Measurements from ENCODE around the gene WDFY2.

The WDFY2 gene

DNA sequence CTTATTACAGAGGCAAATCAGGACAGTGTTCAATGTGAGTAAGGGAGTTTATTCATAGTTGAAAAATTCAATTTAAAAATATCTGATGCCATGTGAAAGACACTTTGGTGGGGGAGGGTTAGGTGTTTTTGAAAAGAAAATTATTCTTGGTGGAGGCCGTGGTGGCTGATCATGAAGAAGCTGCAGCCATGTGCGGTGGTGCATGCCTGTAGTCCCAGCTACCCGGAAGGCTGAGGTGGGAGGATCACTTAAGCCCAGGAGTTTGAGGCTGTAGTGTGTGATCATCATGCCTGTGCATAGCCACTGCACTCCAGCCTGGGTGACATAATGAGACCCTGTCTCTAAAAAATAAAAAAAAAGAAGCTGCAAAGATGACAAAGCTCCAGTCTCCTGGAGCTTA is 28.6 kb downstream of the WDFY2 start:
- peaks cover 7% of the 10 kb centered on the region for H3K4me1 ChIP-seq (ENCODE audit: control insufficient read depth, insufficient read depth, low read length)

DNA sequence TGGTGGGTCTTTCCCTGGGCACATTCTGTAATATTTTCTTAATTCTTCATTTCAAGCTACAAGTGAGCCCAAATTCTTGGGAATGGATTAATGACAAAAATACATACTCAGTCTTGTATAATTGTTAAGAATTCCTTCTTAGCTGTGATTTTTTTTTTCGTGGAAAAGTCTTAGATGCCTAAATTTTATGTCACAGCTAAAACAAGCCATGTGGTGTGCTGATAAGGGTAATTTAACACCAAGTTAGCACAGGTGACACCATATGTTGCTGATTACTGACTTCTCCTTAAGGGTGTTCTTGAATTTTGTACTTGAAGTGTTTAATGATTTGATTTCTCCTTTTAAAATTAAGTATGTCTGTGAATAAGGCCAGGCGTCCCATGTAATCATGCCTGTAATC is 29.3 kb downstream of the WDFY2 start:
- Histone ChIP-seq H3K9ac (ENCODE audit: low read depth, low read length) (no peak overlapping the region), H3K9me3 (ENCODE audit: control insufficient read depth, insufficient read depth, low read length) (no peaks in the 10 kb centered on the region), H3K4me1 (ENCODE audit: control insufficient read depth, insufficient read depth, low read length) (peaks cover 13% of the 10 kb centered on the region), H3K36me3 (ENCODE audit: control insufficient read depth, insufficient read depth, low read length) (no peaks in the 10 kb centered on the region), H3K27me3 (ENCODE audit: control insufficient read depth, insufficient read depth, low read length) (no peaks in the 10 kb centered on the region), H3K4me3 (ENCODE audit: low read depth, low read length) (no peak overlapping the region)

More for the DNA sequence above, 28.6 kb downstream of the WDFY2 start:
- no peaks in the 10 kb centered on the region for H3K9me3 ChIP-seq (ENCODE audit: control insufficient read depth, insufficient read depth, low read length)
- H3K4me3 ChIP-seq (ENCODE audit: low read depth, low read length): no peak overlapping the region
- no peaks in the 10 kb centered on the region for H3K36me3 ChIP-seq (ENCODE audit: control insufficient read depth, insufficient read depth, low read length)
- no peak overlapping the region for H3K9ac ChIP-seq (ENCODE audit: low read depth, low read length)
- H3K27me3 ChIP-seq (ENCODE audit: control insufficient read depth, insufficient read depth, low read length): no peaks in the 10 kb centered on the region

DNA sequence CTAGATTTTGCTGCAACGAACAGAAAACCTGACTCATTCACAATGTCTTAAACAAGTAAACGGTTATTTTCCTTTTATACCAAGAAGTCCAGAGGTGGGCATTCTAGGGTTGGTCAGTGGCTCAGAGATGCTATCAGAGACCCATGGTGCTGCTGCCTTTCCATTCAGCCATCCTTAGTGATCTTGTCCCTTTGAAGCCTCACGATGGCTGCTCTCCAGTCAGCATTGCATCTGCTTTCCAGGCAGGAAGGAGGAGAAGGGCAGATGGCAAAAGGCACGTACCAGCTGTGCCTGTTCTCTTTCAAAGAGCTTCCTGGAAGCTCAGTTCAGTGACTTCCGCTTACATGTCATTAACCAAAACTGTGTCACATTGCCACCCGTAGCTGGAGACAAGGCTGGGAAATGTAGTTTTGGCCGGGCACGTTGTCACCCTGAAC is 30.1 kb downstream of the WDFY2 start:
- Histone ChIP-seq H3K36me3 (ENCODE audit: control insufficient read depth, insufficient read depth, low read length) (no peaks in the 10 kb centered on the region), H3K27me3 (ENCODE audit: control insufficient read depth, insufficient read depth, low read length) (no peaks in the 10 kb centered on the region), H3K9me3 (ENCODE audit: control insufficient read depth, insufficient read depth, low read length) (no peaks in the 10 kb centered on the region), H3K4me3 (ENCODE audit: low read depth, low read length) (no peak overlapping the region), H3K9ac (ENCODE audit: low read depth, low read length) (no peak overlapping the region), H3K4me1 (ENCODE audit: control insufficient read depth, insufficient read depth, low read length) (peaks cover 11% of the 10 kb centered on the region)

DNA sequence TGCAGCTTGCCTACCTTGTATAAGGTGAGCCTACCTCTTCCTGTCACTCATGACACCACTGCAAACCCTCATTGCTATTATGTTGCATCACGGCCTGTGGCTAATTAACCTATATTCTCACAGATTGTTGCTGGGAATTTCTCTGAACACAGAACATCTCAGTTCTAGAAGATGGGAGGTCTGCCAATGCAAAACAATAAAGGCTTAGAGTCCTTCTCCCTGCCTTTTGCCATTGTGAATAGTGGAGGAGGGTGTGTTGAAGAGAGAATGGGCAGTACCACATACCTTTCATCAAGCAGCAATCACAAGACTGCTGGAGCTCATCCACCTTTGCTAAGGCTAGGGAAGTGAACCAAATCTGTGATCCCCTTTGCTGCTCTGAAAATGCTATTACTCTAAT is 34.4 kb downstream of the WDFY2 start:
- H3K27me3 ChIP-seq (ENCODE audit: control insufficient read depth, insufficient read depth, low read length): no peaks in the 10 kb centered on the region
- H3K4me1 ChIP-seq (ENCODE audit: control insufficient read depth, insufficient read depth, low read length): peaks cover 19% of the 10 kb centered on the region
- no peaks in the 10 kb centered on the region for H3K9me3 ChIP-seq (ENCODE audit: control insufficient read depth, insufficient read depth, low read length)
- H3K36me3 ChIP-seq (ENCODE audit: control insufficient read depth, insufficient read depth, low read length): no peaks in the 10 kb centered on the region
- no peak overlapping the region for H3K4me3 ChIP-seq (ENCODE audit: low read depth, low read length)
- no peak overlapping the region for H3K9ac ChIP-seq (ENCODE audit: low read depth, low read length)

DNA sequence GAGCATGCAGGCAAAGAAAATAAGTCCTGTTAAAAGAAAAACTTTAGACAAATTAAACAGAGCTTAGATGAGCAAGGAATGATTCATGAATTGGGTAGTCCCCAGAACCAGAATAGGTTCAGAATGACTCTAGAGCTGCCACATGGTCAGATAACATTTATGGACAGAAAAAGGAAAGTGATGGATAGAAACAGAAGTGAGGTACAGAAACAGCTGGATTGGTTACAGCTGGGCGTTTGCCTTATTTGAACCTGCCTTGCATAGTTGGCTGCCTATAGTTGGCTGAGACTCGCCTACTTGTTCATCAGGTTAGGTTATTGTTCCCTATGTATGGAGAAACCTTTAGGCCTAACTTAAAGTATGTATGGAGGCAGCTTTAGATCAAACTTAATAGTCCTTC is 35.4 kb downstream of the WDFY2 start:
- H3K4me3 ChIP-seq (ENCODE audit: low read depth, low read length): no peak overlapping the region
- no peaks in the 10 kb centered on the region for H3K36me3 ChIP-seq (ENCODE audit: control insufficient read depth, insufficient read depth, low read length)
- H3K4me1 ChIP-seq (ENCODE audit: control insufficient read depth, insufficient read depth, low read length): peaks cover 19% of the 10 kb centered on the region
- no peaks in the 10 kb centered on the region for H3K9me3 ChIP-seq (ENCODE audit: control insufficient read depth, insufficient read depth, low read length)
- no peak overlapping the region for H3K9ac ChIP-seq (ENCODE audit: low read depth, low read length)
- H3K27me3 ChIP-seq (ENCODE audit: control insufficient read depth, insufficient read depth, low read length): no peaks in the 10 kb centered on the region

DNA sequence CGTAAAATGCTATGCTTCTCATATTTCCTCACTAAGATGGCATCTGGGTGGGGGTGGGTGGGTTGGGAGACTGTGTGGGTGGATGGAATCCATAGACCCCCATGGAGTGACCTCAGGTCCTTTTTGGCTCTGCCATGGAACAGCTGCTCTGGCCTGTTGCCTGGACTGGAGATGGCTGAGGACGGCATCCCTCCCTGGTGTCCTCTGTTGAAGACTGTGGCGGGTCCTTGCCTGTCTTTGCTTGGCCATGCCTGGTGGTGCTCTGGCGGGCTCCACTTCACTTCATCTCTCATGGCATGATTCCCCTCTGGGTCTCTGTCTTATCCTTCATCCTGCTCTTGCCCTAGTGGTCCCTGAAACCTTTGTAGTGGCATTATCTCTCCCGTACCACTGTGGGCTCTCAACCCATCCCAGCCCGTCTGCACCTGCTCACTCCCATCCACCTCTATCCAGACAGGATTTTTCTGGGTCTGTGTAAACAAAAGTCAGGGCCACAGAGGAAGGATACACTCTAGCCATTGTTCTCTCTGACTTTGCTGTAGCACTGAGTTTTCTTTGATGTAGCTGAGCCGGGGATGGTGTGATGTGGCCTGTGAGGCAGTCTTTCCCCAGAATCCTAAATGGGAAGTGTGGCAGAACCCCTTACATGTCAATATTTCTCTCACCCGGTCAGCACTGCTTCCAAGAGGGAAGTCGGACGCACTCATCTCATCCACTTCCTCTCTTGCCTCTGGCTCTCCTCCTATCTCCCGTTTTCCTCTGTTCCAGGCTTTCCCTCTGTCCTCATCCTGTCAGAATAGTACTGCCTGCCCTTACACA is 36.1 kb downstream of the WDFY2 start:
- no peaks in the 10 kb centered on the region for H3K27me3 ChIP-seq (ENCODE audit: control insufficient read depth, insufficient read depth, low read length)
- H3K36me3 ChIP-seq (ENCODE audit: control insufficient read depth, insufficient read depth, low read length): no peaks in the 10 kb centered on the region
- H3K9ac ChIP-seq (ENCODE audit: low read depth, low read length): no peak overlapping the region
- H3K4me1 ChIP-seq (ENCODE audit: control insufficient read depth, insufficient read depth, low read length): peaks cover 19% of the 10 kb centered on the region
- no peak overlapping the region for H3K4me3 ChIP-seq (ENCODE audit: low read depth, low read length)
- no peaks in the 10 kb centered on the region for H3K9me3 ChIP-seq (ENCODE audit: control insufficient read depth, insufficient read depth, low read length)

DNA sequence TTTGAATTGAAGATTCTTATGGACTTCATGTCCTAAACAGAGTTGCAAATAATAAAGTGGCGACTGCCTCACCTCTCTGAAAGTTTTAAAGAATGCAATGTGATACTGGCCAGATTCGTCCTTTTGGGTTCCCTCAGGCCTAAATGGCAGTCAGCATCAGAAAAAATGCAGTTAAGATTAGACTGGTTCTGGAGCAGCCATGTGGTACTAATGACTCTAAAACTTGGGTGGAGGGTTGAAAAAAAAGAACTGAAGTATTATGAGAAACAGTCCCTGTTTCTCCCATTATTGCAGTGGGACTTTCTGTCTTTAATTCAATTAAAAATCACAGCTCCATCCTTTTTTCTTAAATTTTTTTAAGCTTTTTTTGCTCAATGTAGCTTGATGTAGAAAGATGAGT is 37.3 kb downstream of the WDFY2 start:
- no peaks in the 10 kb centered on the region for H3K27me3 ChIP-seq (ENCODE audit: control insufficient read depth, insufficient read depth, low read length)
- no peak overlapping the region for H3K4me3 ChIP-seq (ENCODE audit: low read depth, low read length)

DNA sequence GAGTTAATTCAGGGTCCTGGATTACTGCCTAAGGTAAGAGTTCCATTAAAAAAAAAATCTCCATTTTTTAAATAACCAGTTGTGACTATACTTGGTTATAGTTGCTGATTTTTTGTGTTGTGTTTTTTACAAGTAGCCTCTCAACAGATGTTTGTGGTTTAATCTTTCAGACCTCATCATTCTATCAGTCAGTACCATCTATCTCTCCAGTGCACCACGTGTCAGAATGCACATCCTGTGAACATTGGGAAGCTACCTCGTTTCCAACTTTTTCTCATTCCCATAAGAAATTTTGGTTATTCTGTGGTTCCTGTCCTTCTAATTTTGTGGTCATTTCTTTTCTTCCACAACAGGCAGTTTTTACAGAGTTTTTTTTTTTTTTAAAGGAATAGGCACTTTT is 39.2 kb downstream of the WDFY2 start:
- H3K4me1 ChIP-seq (ENCODE audit: control insufficient read depth, insufficient read depth, low read length): peaks cover 10% of the 10 kb centered on the region
- no peaks in the 10 kb centered on the region for H3K36me3 ChIP-seq (ENCODE audit: control insufficient read depth, insufficient read depth, low read length)
- no peaks in the 10 kb centered on the region for H3K9me3 ChIP-seq (ENCODE audit: control insufficient read depth, insufficient read depth, low read length)
- H3K27me3 ChIP-seq (ENCODE audit: control insufficient read depth, insufficient read depth, low read length): no peaks in the 10 kb centered on the region
- no peak overlapping the region for H3K4me3 ChIP-seq (ENCODE audit: low read depth, low read length)
- H3K9ac ChIP-seq (ENCODE audit: low read depth, low read length): no peak overlapping the region

More for the DNA sequence above, 37.3 kb downstream of the WDFY2 start:
- Histone ChIP-seq H3K9ac (ENCODE audit: low read depth, low read length) (no peak overlapping the region), H3K9me3 (ENCODE audit: control insufficient read depth, insufficient read depth, low read length) (no peaks in the 10 kb centered on the region), H3K36me3 (ENCODE audit: control insufficient read depth, insufficient read depth, low read length) (no peaks in the 10 kb centered on the region), H3K4me1 (ENCODE audit: control insufficient read depth, insufficient read depth, low read length) (peaks cover 19% of the 10 kb centered on the region)

DNA sequence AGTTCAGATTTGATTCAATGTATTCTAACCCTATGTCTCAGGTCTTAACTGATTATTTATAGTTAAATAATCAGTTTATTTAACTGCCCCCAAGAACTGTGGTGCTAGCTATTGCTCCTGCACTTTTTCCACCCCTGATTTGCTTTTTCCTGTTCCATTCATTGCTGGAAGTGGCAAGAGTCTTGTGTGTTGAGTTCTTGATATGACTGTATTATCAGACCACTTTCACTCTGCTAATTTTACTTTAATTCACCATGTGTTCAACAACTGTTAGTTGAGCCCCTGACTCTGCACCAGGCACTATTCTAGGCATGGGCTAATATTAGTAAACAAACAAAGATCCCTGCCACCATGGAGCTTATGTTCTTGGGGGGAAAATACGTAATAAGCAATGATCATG is 39.9 kb downstream of the WDFY2 start:
- no peaks in the 10 kb centered on the region for H3K9me3 ChIP-seq (ENCODE audit: control insufficient read depth, insufficient read depth, low read length)
- H3K4me1 ChIP-seq (ENCODE audit: control insufficient read depth, insufficient read depth, low read length): peaks cover 7% of the 10 kb centered on the region
- no peaks in the 10 kb centered on the region for H3K36me3 ChIP-seq (ENCODE audit: control insufficient read depth, insufficient read depth, low read length)
- H3K4me3 ChIP-seq (ENCODE audit: low read depth, low read length): no peak overlapping the region
- no peak overlapping the region for H3K9ac ChIP-seq (ENCODE audit: low read depth, low read length)
- H3K27me3 ChIP-seq (ENCODE audit: control insufficient read depth, insufficient read depth, low read length): no peaks in the 10 kb centered on the region

DNA sequence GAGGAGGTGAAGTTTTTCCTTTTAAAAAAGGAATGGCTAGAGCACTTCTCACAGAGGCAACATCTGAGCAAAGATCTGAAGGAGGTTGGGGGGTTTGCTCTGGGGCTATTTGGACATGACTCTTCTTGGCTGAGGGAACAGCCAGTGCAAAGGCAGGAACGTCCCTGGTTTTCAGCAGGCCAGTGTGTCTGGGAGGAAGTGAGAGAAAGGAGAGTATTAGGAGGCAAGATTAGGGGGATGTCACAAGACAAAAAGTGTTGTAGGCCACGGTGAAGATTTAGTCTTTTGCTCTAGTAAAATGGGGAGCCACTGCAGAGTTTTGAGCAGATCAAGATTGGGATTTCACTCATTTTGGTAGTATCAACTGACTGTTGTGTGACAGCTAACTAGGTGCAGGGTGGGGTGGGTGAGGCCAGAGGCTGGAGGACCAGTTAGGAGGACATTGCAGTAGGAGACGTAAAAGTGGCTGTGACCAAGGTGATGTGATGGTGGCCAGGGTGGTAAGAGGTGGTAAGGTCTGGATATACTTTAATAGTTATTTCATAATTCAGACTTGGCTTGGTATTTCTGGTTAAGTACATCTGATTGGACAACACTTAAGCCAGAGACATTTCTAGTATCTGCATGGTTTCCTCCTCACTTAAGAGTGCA is 40.6 kb downstream of the WDFY2 start:
- H3K9me3 ChIP-seq (ENCODE audit: control insufficient read depth, insufficient read depth, low read length): no peaks in the 10 kb centered on the region
- peaks cover 7% of the 10 kb centered on the region for H3K4me1 ChIP-seq (ENCODE audit: control insufficient read depth, insufficient read depth, low read length)
- H3K9ac ChIP-seq (ENCODE audit: low read depth, low read length): no peak overlapping the region
- no peaks in the 10 kb centered on the region for H3K27me3 ChIP-seq (ENCODE audit: control insufficient read depth, insufficient read depth, low read length)
- H3K36me3 ChIP-seq (ENCODE audit: control insufficient read depth, insufficient read depth, low read length): no peaks in the 10 kb centered on the region
- no peak overlapping the region for H3K4me3 ChIP-seq (ENCODE audit: low read depth, low read length)

DNA sequence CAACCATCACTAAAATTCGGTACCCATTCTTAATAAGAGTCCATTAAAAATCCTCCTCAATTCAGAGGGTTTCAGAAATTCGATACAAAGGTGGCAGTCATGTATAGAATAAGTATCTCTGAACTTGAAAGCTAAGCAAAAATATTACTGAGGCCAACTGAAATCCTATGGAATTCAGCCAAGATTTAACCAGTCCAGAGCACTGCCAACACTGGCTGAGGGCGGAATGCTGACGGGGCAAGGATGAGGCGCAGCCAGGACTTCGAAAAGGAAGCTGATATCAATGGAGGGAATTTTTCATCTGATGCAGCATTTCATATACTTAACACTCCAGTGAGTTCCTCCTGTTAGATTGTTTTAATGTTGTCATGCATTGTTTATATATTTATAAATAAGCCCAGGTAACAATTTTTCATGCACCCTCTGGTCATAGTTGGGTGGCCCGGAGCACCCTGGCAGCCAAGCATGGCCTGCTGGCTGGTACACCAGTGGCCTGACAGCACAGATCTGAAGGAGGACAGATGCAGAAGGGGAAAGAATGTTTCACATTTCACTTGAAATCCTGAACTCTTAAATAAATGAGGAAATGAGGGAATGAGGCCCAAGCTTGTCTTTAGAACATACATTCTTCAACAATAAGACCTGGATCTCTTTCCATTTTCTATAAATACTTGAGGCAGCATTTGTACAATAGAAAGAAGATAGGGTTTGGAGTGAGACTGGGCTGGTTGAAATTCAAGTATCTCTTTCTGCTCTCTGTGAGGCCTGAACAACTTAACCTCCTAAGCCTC is 41.5 kb downstream of the WDFY2 start:
- Histone ChIP-seq H3K27me3 (ENCODE audit: control insufficient read depth, insufficient read depth, low read length) (no peaks in the 10 kb centered on the region), H3K4me3 (ENCODE audit: low read depth, low read length) (no peak overlapping the region), H3K9me3 (ENCODE audit: control insufficient read depth, insufficient read depth, low read length) (no peaks in the 10 kb centered on the region), H3K36me3 (ENCODE audit: control insufficient read depth, insufficient read depth, low read length) (no peaks in the 10 kb centered on the region), H3K4me1 (ENCODE audit: control insufficient read depth, insufficient read depth, low read length) (peaks cover 7% of the 10 kb centered on the region), H3K9ac (ENCODE audit: low read depth, low read length) (no peak overlapping the region)
